SH-SY5Y (cell line): ENCODE results near the gene CASKIN2.

Experiments used
- GATA2 ChIP-seq: IDR thresholded peaks from 2 replicates; pipeline ENCODE4 v1.6.1; 2011; ENCODE audit warnings: mild to moderate bottlenecking, low read depth, low read length
- GATA3 ChIP-seq: IDR thresholded peaks from 2 replicates; pipeline ENCODE4 v1.6.1; 2011; ENCODE audit warnings: low read depth, mild to moderate bottlenecking, low read length, moderate library complexity

- TF ChIP-seq GATA3: no peak
- no peak for TF ChIP-seq GATA2
These were observed 61.1 kb downstream of the CASKIN2 start for GRCh38 chr17:75454193-75454592.
